IMR-90 (cell line): Measurements from ENCODE around the gene OR10Z1. TPM values are rescaled to one million over a fixed set of nuclear protein-coding genes. Genes with fewer than 3 reads are reported as not detected.

Source experiments
- ATAC-seq: fragments of 200-7000 bp; cut with Tn5 transposase; 2 replicates; pipeline ENCODE4 v1.9.1; 2020; ENCODE audit warnings: low read depth, mild to moderate bottlenecking, moderate library complexity
- BruUV-seq: library from RNA; stranded (reverse); fragments of 400-500 nt; replicated peaks from 2 replicates; lab custom pipeline; 2021; lab: Mats Ljungman, UMichigan
- CTCF ChIA-PET: fragments of 300-600 bp; formaldehyde crosslinking; extraction: SDS; loops from one replicate; lab custom pipeline; 2021; ENCODE audit warnings: antibody characterized with exemption; lab: Yijun Ruan, JAX
- POLR2A ChIA-PET: fragments of 300-600 bp; sonication (Branson Sonifier 250); formaldehyde crosslinking; loops from one replicate; lab custom pipeline; 2022; ENCODE audit warnings: antibody characterized with exemption; ENCODE audit not compliant: unreplicated experiment; lab: Charles Lee
- DNase-seq: peaks from one replicate; pipeline ENCODE4 v3.0.0; 2013
- H2AFZ ChIP-seq: replicated peaks from 2 replicates; pipeline ENCODE3; 2013; ENCODE audit warnings: low read length, mild to moderate bottlenecking; ENCODE audit not compliant: poor library complexity
- H2AK5ac ChIP-seq: 2 replicates; pipeline ENCODE4 v1.6.1; 2013; ENCODE audit warnings: low read depth, low read length, inconsistent platforms
- H2AK9ac ChIP-seq: replicated peaks from 2 replicates; pipeline ENCODE3; 2013; ENCODE audit warnings: mild to moderate bottlenecking, low read depth, low read length, moderate library complexity; ENCODE audit not compliant: poor library complexity
- H2BK120ac ChIP-seq: 2 replicates; pipeline ENCODE4 v1.6.1; 2013; ENCODE audit warnings: low read depth, low read length, inconsistent platforms
- H2BK15ac ChIP-seq: 3 replicates; pipeline ENCODE4 v1.6.1; 2013; ENCODE audit warnings: low read depth, low read length, inconsistent platforms
- H2BK20ac ChIP-seq: 2 replicates; pipeline ENCODE4 v1.6.1; 2013; ENCODE audit warnings: low read depth, mild to moderate bottlenecking, inconsistent platforms, low read length, moderate library complexity
- H2BK5ac ChIP-seq: 2 replicates; pipeline ENCODE4 v1.6.1; 2013; ENCODE audit warnings: mild to moderate bottlenecking, low read depth, low read length, inconsistent platforms; ENCODE audit not compliant: poor library complexity, severe bottlenecking
- H3K14ac ChIP-seq: replicated peaks from 2 replicates; pipeline ENCODE4 v1.6.1; 2013; ENCODE audit warnings: low read depth, low read length, inconsistent platforms
- H3K18ac ChIP-seq: 2 replicates; pipeline ENCODE4 v1.6.1; 2013; ENCODE audit warnings: low read depth, low read length, control low read depth
- H3K23ac ChIP-seq: 2 replicates; pipeline ENCODE4 v1.6.1; 2013; ENCODE audit warnings: low read depth, low read length, inconsistent platforms
- H3K27ac ChIP-seq: 2 replicates; pipeline ENCODE4 v1.5.1; 2013; ENCODE audit warnings: mild to moderate bottlenecking, control low read depth, low read length; ENCODE audit not compliant: insufficient read depth
- H3K27me3 ChIP-seq: 2 replicates; pipeline ENCODE4 v1.6.1; 2013; ENCODE audit warnings: low read length; ENCODE audit not compliant: control insufficient read depth, insufficient read depth
- H3K36me3 ChIP-seq: 2 replicates; pipeline ENCODE4 v1.6.1; 2013; ENCODE audit warnings: low read length, mixed read lengths; ENCODE audit not compliant: control insufficient read depth, insufficient read depth
- H3K4ac ChIP-seq: 2 replicates; pipeline ENCODE4 v1.6.1; 2013; ENCODE audit warnings: low read depth, low read length, inconsistent platforms
- H3K4me1 ChIP-seq: 2 replicates; pipeline ENCODE4 v1.6.1; 2013; ENCODE audit warnings: low read length, mixed read lengths; ENCODE audit not compliant: control insufficient read depth, insufficient read depth
- H3K4me2 ChIP-seq: 2 replicates; pipeline ENCODE4 v1.6.1; 2013; ENCODE audit warnings: low read depth, mild to moderate bottlenecking, control low read depth, low read length, moderate library complexity
- H3K4me3 ChIP-seq: 2 replicates; pipeline ENCODE4 v1.5.1; 2013; ENCODE audit warnings: low read depth, mild to moderate bottlenecking, control low read depth, low read length, moderate library complexity; ENCODE audit not compliant: insufficient read depth
- H3K56ac ChIP-seq: 2 replicates; pipeline ENCODE4 v1.6.1; 2013; ENCODE audit warnings: low read length, inconsistent platforms; ENCODE audit not compliant: insufficient read depth; ENCODE audit errors: extremely low read depth
- H3K79me1 ChIP-seq, 2 experiments: 2 replicates each; pipeline ENCODE4 v1.6.1; 2013; ENCODE audit warnings: low read length in 2 of 2, inconsistent platforms in 1 of 2, low read depth in 1 of 2
- H3K9ac ChIP-seq: 2 replicates; pipeline ENCODE4 v1.6.1; 2013; ENCODE audit warnings: low read depth, low read length, control low read depth
- H3K9me1 ChIP-seq: 2 replicates; pipeline ENCODE4 v1.6.1; 2013; ENCODE audit warnings: low read length, inconsistent platforms; ENCODE audit not compliant: insufficient read depth
- H3K9me3 ChIP-seq: 2 replicates; pipeline ENCODE4 v1.6.1; 2013; ENCODE audit warnings: low read length; ENCODE audit not compliant: control insufficient read depth, insufficient read depth
- H4K20me1 ChIP-seq: 2 replicates; pipeline ENCODE4 v1.6.1; 2013; ENCODE audit warnings: low read length, inconsistent platforms; ENCODE audit not compliant: insufficient read depth
- H4K5ac ChIP-seq: 2 replicates; pipeline ENCODE4 v1.6.1; 2013; ENCODE audit warnings: mild to moderate bottlenecking, low read depth, low read length, control low read depth
- H4K8ac ChIP-seq, 2 experiments: 2 replicates each; pipeline ENCODE4 v1.6.1; 2013; ENCODE audit warnings: low read depth in 2 of 2, low read length in 2 of 2, control low read depth in 1 of 2, inconsistent platforms in 1 of 2
- H4K91ac ChIP-seq: 2 replicates; pipeline ENCODE4 v1.6.1; 2013; ENCODE audit warnings: low read depth, low read length, inconsistent platforms; ENCODE audit not compliant: insufficient read depth
- BHLHE40 ChIP-seq: fragments of 150-350 bp; IDR thresholded peaks from 2 replicates; pipeline ENCODE4 v1.6.1; 2016; ENCODE audit warnings: mild to moderate bottlenecking, low read depth, low read length
- CEBPB ChIP-seq: IDR thresholded peaks from 2 replicates; pipeline ENCODE4 v1.6.1; 2012; ENCODE audit warnings: low read depth, low read length, improper control_type of control experiment
- CHD1 ChIP-seq: IDR thresholded peaks from 2 replicates; pipeline ENCODE4 v1.6.1; 2012; ENCODE audit warnings: low read depth, low read length, improper control_type of control experiment
- CTCF ChIP-seq: conservative IDR thresholded peaks from 2 replicates; pipeline ENCODE4 v1.5.1; 2012; ENCODE audit warnings: mild to moderate bottlenecking, low read depth, low read length, improper control_type of control experiment
- FOS ChIP-seq: fragments of 150-350 bp; IDR thresholded peaks from 2 replicates; pipeline ENCODE4 v1.6.1; 2016; ENCODE audit warnings: low read depth, low read length
- MAFK ChIP-seq: IDR thresholded peaks from 2 replicates; pipeline ENCODE4 v1.6.1; 2012; ENCODE audit warnings: low read depth, low read length, improper control_type of control experiment
- MAZ ChIP-seq: IDR thresholded peaks from 2 replicates; pipeline ENCODE4 v1.6.1; 2012; ENCODE audit warnings: low read depth, mild to moderate bottlenecking, low read length, improper control_type of control experiment, moderate library complexity, borderline replicate concordance
- MXI1 ChIP-seq: IDR thresholded peaks from 2 replicates; pipeline ENCODE4 v1.6.1; 2012; ENCODE audit warnings: low read depth, mild to moderate bottlenecking, low read length, moderate library complexity, borderline replicate concordance
- NFE2L2 ChIP-seq: fragments of 150-350 bp; IDR thresholded peaks from 2 replicates; pipeline ENCODE4 v1.6.1; 2016; ENCODE audit warnings: low read depth, mild to moderate bottlenecking, low read length
- POLR2A ChIP-seq: IDR thresholded peaks from 2 replicates; pipeline ENCODE4 v1.6.1; 2012; ENCODE audit warnings: mild to moderate bottlenecking, low read depth, low read length
- RAD21 ChIP-seq: IDR thresholded peaks from 2 replicates; pipeline ENCODE4 v1.6.1; 2012; ENCODE audit warnings: low read length, improper control_type of control experiment
- RCOR1 ChIP-seq: IDR thresholded peaks from 2 replicates; pipeline ENCODE4 v1.6.1; 2012; ENCODE audit warnings: mild to moderate bottlenecking, low read length, improper control_type of control experiment; ENCODE audit not compliant: insufficient replicate concordance
- RFX5 ChIP-seq: IDR thresholded peaks from 2 replicates; pipeline ENCODE4 v1.8.0; 2012; ENCODE audit warnings: low read depth, mild to moderate bottlenecking, low read length, moderate library complexity
- SMC3 ChIP-seq: fragments of 150-350 bp; IDR thresholded peaks from 2 replicates; pipeline ENCODE4 v1.6.1; 2016; ENCODE audit warnings: low read depth, mild to moderate bottlenecking, antibody characterized with exemption, low read length, moderate library complexity
- USF2 ChIP-seq: fragments of 150-350 bp; IDR thresholded peaks from 2 replicates; pipeline ENCODE4 v1.6.1; 2017; ENCODE audit warnings: mild to moderate bottlenecking, antibody characterized with exemption, low read length, low read depth
- dilution Hi-C: fragments of 300-500 bp; cut with HindIII; formaldehyde crosslinking; loops from one replicate; pipeline ENCODE4 v1.14.3; 2018; ENCODE audit warnings: low sequenced_read_pairs; ENCODE audit not compliant: unreplicated experiment
- in situ Hi-C: fragments of 300-500 bp; cut with MboI; formaldehyde crosslinking; loops from 3 replicates; pipeline ENCODE4 v1.14.3; 2019; ENCODE audit warnings: low sequenced_read_pairs, inconsistent platforms, mixed read lengths
- intact Hi-C: fragments of 100-400 bp; cut with micrococcal nuclease; formaldehyde crosslinking; loops from 2 replicates; pipeline ENCODE4 v1.10.0; 2022
- polyA plus RNA-seq, 3 experiments: library from polyadenylated mRNA; depleted of rRNA; stranded (reverse); fragments of >200 nt; gene quantifications; 2 replicates each; pipeline ENCODE4 v1.2.3, GENCODE V29; 2012; ENCODE audit warnings: low replicate concordance in 1 of 3
- total RNA-seq: library from RNA; depleted of rRNA; stranded (reverse); fragments of >200 nt; gene quantifications from 2 replicates; pipeline ENCODE4 v1.2.3, GENCODE V29; 2012
- TF ChIP-seq, protein P1 (sequence below): fragments of 150-350 bp; IDR thresholded peaks from 2 replicates; pipeline ENCODE4 v1.6.1; 2016; ENCODE audit warnings: low read depth, mild to moderate bottlenecking, low read length, moderate library complexity, borderline replicate concordance

Gene OR10Z1
- total and polyA plus RNA-seq, 2 of the 4 experiments (the other 2 are of a cell fraction): not detected

- no peak overlapping the region for H2BK15ac ChIP-seq
- no peak overlapping the region for H3K4me3 ChIP-seq
- in situ Hi-C loops (no loop called here), intact Hi-C loops (no loop called here), dilution Hi-C loops (no loop called here)
- POLR2A ChIA-PET: no interaction called here
- H2BK120ac ChIP-seq: no peak overlapping the region
- H3K4me1 ChIP-seq: no peaks in the 10 kb centered on the region
- no peak overlapping the region for H3K56ac ChIP-seq
- no TSS peak for BruUV-seq
- H3K27me3 ChIP-seq: no peaks in the 10 kb centered on the region
- no peaks in the 10 kb centered on the region for H3K9me3 ChIP-seq
- no peaks in the 10 kb centered on the region for H3K36me3 ChIP-seq
- H3K79me1 ChIP-seq: no peaks in the 10 kb centered on the region
- no peak overlapping the region for H3K14ac ChIP-seq
- no peak overlapping the region for H2BK5ac ChIP-seq
- CTCF ChIA-PET: no interaction called here
- no peaks in the 10 kb centered on the region for H3K9me1 ChIP-seq
- H2AFZ ChIP-seq: no peak overlapping the region
- H4K8ac ChIP-seq: no peak overlapping the region
- H4K5ac ChIP-seq: no peak overlapping the region
- H3K4me2 ChIP-seq: no peak overlapping the region
- no peak overlapping the region for H3K9ac ChIP-seq
- no peak overlapping the region for H3K18ac ChIP-seq
- no peak overlapping the region for H4K91ac ChIP-seq
- DNase-seq (no peak), ATAC-seq (no peak)
- no peak overlapping the region for H2AK5ac ChIP-seq
- TF ChIP-seq MAFK: no peak
- TF ChIP-seq, protein P1, sequence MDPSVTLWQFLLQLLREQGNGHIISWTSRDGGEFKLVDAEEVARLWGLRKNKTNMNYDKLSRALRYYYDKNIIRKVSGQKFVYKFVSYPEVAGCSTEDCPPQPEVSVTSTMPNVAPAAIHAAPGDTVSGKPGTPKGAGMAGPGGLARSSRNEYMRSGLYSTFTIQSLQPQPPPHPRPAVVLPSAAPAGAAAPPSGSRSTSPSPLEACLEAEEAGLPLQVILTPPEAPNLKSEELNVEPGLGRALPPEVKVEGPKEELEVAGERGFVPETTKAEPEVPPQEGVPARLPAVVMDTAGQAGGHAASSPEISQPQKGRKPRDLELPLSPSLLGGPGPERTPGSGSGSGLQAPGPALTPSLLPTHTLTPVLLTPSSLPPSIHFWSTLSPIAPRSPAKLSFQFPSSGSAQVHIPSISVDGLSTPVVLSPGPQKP: no peak
- no peak for TF ChIP-seq MAZ
- TF ChIP-seq CHD1: no peak
- no peak for TF ChIP-seq CEBPB
- no peak for TF ChIP-seq POLR2A
- no peak for TF ChIP-seq NFE2L2
- no peak for TF ChIP-seq MXI1
- TF ChIP-seq RAD21: no peak
- TF ChIP-seq BHLHE40: no peak
- TF ChIP-seq RFX5: no peak
- no peak for TF ChIP-seq FOS
- no peak for TF ChIP-seq SMC3
- TF ChIP-seq RCOR1: no peak
- TF ChIP-seq CTCF: no peak
- TF ChIP-seq USF2: no peak
- no peak overlapping the region for H3K27ac ChIP-seq
- no peaks in the 10 kb centered on the region for H4K20me1 ChIP-seq
- H2AK9ac ChIP-seq: no peak overlapping the region
- no peak overlapping the region for H3K23ac ChIP-seq
- no peak overlapping the region for H3K4ac ChIP-seq
- no peak overlapping the region for H2BK20ac ChIP-seq
Measured at GRCh38 chr1:158654086-158654485, 49.0 kb downstream of the OR10Z1 start.
